Testis (tissue), 2 donors: Measurements from ENCODE around the gene IARS2.

ENCODE experiments used
- POLR2A ChIP-seq: fragments of 450-650 bp; IDR thresholded peaks from one replicate; pipeline ENCODE4 v1.6.1; 2017; ENCODE audit warnings: antibody characterized with exemption, mild to moderate bottlenecking, moderate library complexity
- TF ChIP-seq, protein P1 (sequence below), 3 experiments: fragments of 450-650 bp in 2 of 3; fragments of 200-600 bp in 1 of 3; sonication (generic) in 1 of 3; IDR thresholded peaks; one replicate each; pipeline ENCODE4 v1.5.1; 2016 to 2019; ENCODE audit warnings: antibody characterized with exemption in 3 of 3, mild to moderate bottlenecking in 2 of 3, moderate library complexity in 1 of 3

- TF ChIP-seq, protein P1, sequence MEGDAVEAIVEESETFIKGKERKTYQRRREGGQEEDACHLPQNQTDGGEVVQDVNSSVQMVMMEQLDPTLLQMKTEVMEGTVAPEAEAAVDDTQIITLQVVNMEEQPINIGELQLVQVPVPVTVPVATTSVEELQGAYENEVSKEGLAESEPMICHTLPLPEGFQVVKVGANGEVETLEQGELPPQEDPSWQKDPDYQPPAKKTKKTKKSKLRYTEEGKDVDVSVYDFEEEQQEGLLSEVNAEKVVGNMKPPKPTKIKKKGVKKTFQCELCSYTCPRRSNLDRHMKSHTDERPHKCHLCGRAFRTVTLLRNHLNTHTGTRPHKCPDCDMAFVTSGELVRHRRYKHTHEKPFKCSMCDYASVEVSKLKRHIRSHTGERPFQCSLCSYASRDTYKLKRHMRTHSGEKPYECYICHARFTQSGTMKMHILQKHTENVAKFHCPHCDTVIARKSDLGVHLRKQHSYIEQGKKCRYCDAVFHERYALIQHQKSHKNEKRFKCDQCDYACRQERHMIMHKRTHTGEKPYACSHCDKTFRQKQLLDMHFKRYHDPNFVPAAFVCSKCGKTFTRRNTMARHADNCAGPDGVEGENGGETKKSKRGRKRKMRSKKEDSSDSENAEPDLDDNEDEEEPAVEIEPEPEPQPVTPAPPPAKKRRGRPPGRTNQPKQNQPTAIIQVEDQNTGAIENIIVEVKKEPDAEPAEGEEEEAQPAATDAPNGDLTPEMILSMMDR (IDR thresholded peaks at IDR 0.05): peak; percentile 60 to 92 (median 92)
- TF ChIP-seq POLR2A: no peak
Measured at GRCh38 chr1:220046052-220046930, 47.6 kb upstream of the IARS2 start, which contains the start of gene EPRS1.
